Breast epithelium (tissue), 3 donors: Measurements from ENCODE around the gene GABRR2.

Experiments used
- POLR2AphosphoS5 ChIP-seq, 3 donors: sonication (generic); formaldehyde crosslinking; IDR thresholded peaks; one replicate each; pipeline ENCODE4 v1.6.1; 2017; ENCODE audit warnings: antibody characterized with exemption in 3 of 3
- TF ChIP-seq, protein P1 (sequence below), 3 donors: fragments of 450-650 bp; IDR thresholded peaks; one replicate each; pipeline ENCODE4 v1.5.1; 2016 to 2017; ENCODE audit warnings: antibody characterized with exemption in 3 of 3, mild to moderate bottlenecking in 3 of 3, moderate library complexity in 3 of 3

DNA sequence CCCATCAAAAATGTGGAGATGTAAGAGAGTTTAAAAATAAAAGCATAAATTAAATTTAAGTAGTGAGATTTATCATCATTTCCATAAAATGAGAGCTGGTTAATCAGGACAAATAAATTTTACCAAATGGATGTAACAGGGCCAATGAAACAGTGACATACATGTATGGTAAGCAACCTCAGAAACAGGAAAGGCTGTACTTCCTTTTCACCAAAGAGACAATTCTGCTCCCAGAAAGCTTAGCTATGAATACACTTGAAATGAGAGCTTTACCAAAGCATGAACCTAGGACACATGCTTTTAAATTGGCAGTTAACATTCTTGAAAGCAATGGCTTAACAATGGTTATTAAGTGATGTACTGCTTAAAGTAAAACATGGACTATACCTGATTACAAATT, 49.5 kb upstream of the GABRR2 start:
- TF ChIP-seq POLR2AphosphoS5 (IDR thresholded peaks at IDR 0.05), result no peak
- TF ChIP-seq, protein P1, sequence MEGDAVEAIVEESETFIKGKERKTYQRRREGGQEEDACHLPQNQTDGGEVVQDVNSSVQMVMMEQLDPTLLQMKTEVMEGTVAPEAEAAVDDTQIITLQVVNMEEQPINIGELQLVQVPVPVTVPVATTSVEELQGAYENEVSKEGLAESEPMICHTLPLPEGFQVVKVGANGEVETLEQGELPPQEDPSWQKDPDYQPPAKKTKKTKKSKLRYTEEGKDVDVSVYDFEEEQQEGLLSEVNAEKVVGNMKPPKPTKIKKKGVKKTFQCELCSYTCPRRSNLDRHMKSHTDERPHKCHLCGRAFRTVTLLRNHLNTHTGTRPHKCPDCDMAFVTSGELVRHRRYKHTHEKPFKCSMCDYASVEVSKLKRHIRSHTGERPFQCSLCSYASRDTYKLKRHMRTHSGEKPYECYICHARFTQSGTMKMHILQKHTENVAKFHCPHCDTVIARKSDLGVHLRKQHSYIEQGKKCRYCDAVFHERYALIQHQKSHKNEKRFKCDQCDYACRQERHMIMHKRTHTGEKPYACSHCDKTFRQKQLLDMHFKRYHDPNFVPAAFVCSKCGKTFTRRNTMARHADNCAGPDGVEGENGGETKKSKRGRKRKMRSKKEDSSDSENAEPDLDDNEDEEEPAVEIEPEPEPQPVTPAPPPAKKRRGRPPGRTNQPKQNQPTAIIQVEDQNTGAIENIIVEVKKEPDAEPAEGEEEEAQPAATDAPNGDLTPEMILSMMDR (IDR thresholded peaks at IDR 0.05), result no peak
